Smooth muscle cell of trachea (primary cell): ENCODE results near the gene AKR1C2. TPM values are rescaled to one million over a fixed set of nuclear protein-coding genes. Genes with fewer than 3 reads are reported as not detected.

ENCODE experiments used
- total RNA-seq: library from RNA; depleted of rRNA; stranded (reverse); fragments of >200 nt; gene quantifications from 2 replicates; pipeline ENCODE4 v1.2.1, GENCODE V29; 2014

AKR1C2 gene
- total RNA-seq, result 51.9 and 62.1 TPM in 2 replicates

DNA sequence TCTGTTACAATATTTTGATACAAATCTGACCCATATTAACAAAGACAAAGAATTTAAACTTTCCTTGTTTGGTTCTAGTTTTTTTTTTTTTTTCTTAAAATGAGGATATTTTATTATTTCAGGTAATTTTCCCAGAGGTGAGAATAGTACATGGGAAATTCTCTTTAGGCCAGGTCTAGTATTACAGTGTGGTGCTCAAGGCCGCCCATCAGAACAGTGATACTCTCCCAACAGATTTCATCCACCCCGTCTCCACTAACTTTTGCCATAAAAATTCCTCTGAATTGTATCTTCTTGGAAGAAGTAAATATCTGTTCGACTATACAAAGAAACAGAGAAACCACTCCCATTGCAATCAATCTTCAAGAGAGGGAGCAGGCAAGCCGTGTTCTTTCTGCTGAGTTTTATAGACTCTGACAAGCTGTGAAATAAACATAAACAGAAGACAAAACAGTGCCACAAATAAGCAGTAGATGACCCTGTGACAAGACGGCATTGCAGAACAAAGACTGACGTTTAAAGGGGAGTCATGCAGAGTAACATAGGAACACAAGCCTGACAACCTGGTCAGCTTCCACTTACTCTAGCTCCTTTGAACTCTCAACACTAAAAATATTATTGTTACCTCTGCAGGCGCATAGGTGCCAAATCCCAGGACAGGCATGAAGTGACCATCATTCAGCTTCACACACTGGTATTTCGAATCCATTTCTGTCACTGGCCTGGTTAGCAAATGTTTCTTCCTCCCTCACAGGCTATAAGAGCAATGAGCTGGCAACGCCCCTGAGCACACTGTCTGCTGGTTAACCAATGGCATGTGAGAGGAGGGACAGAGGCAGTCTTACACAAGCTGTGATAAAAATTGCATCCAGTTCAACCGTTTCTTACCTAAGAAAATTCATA lies at the start of gene AKR1C2:
AKR1C2 (minus strand) TSS at position 731 of the 903 bp plus-strand sequence; CDS start at position 709, 22 bp downstream.

DNA sequence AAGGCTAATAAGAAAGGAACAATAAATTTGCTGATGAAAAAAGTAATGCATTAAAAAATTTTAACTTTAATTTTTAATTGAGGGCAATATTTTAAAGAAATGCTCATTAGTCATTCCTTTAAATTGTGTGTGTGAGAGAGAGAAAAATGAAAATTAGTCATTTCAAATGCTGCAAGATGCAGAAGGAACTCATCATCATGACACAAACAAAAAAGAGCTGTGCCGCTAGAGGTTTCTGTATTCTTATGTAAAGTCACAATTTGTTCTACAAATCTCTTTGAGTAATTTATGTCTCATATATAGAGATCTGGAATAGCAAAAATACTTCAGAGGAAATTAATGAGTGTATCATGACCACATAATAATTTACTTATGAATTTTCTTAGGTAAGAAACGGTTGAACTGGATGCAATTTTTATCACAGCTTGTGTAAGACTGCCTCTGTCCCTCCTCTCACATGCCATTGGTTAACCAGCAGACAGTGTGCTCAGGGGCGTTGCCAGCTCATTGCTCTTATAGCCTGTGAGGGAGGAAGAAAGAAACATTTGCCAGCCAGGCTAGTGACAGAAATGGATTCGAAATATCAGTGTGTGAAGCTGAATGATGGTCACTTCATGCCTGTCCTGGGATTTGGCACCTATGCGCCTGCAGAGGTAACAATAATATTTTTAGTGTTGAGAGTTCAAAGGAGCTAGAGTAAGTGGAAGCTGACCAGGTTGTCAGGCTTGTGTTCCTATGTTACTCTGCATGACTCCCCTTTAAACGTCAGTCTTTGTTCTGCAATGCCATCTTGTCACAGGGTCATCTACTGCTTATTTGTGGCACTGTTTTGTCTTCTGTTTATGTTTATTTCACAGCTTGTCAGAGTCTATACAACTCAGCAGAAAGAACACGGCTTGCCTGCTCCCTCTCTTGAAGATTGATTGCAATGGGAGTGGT lies 40.5 kb downstream of the AKR1C2 start, which contains the start of gene AKR1C1:
AKR1C1 (plus strand) TSS at position 540 of the 939 bp plus-strand sequence; CDS start at position 570, 30 bp downstream.

Other genes with a start within 250 kb of the AKR1C2 start
- gene AKR1E2, start 177.7 kb downstream of the AKR1C2 start, total RNA-seq, result 10.1 and 17.0 TPM in 2 replicates
- gene AKR1C1, start 40.4 kb downstream of the AKR1C2 start, total RNA-seq, result 528 and 638 TPM in 2 replicates
- gene AKR1C3, start 90.6 kb upstream of the AKR1C2 start, total RNA-seq, result 104 and 182 TPM in 2 replicates
- gene AKR1C8, start 181.3 kb upstream of the AKR1C2 start, total RNA-seq, result not detected in 2 replicates
- not detected in 2 replicates for gene AKR1C4, start 193.0 kb upstream of the AKR1C2 start, total RNA-seq